Anterior cingulate cortex (tissue), 58 donors: ENCODE data around the gene CEMP1.

Source experiments
- DNase-seq, 58 donors: peaks; one replicate each; lab custom pipeline; 2025; lab: John Stamatoyannopoulos, UW

The CEMP1 gene

GRCh38 chr16:2507052-2507659 is 24.1 kb downstream of the CEMP1 start:
- DNase-seq, result peak in 3 of 58 donors; percentile 11 to 26 (median 25)

GRCh38 chr16:2505695-2506094 is 25.5 kb downstream of the CEMP1 start:
- DNase-seq, result no peak

GRCh38 chr16:2501946-2502895 is 29.0 kb downstream of the CEMP1 start:
- no peak for DNase-seq

GRCh38 chr16:2500918-2501750 is 30.1 kb downstream of the CEMP1 start:
- DNase-seq, result peak; percentile 51 to 98 (median 88)

- DNase-seq, result no peak
These were observed 30.7 kb downstream of the CEMP1 start for GRCh38 chr16:2500430-2500917.

GRCh38 chr16:2499890-2500429 is 31.2 kb downstream of the CEMP1 start:
- no peak for DNase-seq

- DNase-seq, result no peak
These were observed 31.8 kb downstream of the CEMP1 start for GRCh38 chr16:2499454-2499853.

GRCh38 chr16:2498531-2499253 is 32.5 kb downstream of the CEMP1 start:
- no peak for DNase-seq

GRCh38 chr16:2497695-2498484 is 33.3 kb downstream of the CEMP1 start:
- DNase-seq, result no peak

GRCh38 chr16:2497116-2497630 is 34.0 kb downstream of the CEMP1 start:
- peak in 4 of 58 donors; percentile 21 to 33 (median 28) for DNase-seq

GRCh38 chr16:2496223-2497115 is 34.7 kb downstream of the CEMP1 start:
- no peak for DNase-seq

GRCh38 chr16:2495041-2495440 is 36.2 kb downstream of the CEMP1 start:
- no peak for DNase-seq

- DNase-seq, result no peak
These were observed 36.6 kb downstream of the CEMP1 start for GRCh38 chr16:2494616-2495015.

GRCh38 chr16:2493605-2494004 is 37.6 kb downstream of the CEMP1 start:
- no peak for DNase-seq

GRCh38 chr16:2492292-2492691 is 38.9 kb downstream of the CEMP1 start:
- no peak for DNase-seq

- DNase-seq, result no peak
These were observed 40.8 kb downstream of the CEMP1 start for GRCh38 chr16:2490190-2491105.

- DNase-seq, result no peak
These were observed 41.6 kb downstream of the CEMP1 start for GRCh38 chr16:2489581-2489980.
